GM23248 (cell line): ENCODE results near the gene QRICH2.

Source experiments
- EZH2 ChIP-seq: fragments of 200-600 bp; sonication (generic); IDR thresholded peaks from 2 replicates; pipeline ENCODE4 v1.6.1; 2018; ENCODE audit warnings: antibody characterized with exemption, mild to moderate bottlenecking; ENCODE audit not compliant: insufficient read depth, poor library complexity, severe bottlenecking
- EZH2phosphoT487 ChIP-seq: fragments of 200-600 bp; sonication (generic); IDR thresholded peaks from 2 replicates; pipeline ENCODE4 v1.6.1; 2018; ENCODE audit warnings: antibody characterized with exemption, moderate library complexity, mild to moderate bottlenecking, low read depth; ENCODE audit not compliant: insufficient read depth

GRCh38 chr17:76264755-76265623, 43.1 kb downstream of the QRICH2 start, which contains the start of gene UBALD2:
- no peak for TF ChIP-seq EZH2phosphoT487
- no peak for TF ChIP-seq EZH2
